Measurements from ENCODE around the gene SSR1.
"Not testable (repeated sequence)": the region's sequence is repeated elsewhere in the genome, so short reads cannot be mapped to it uniquely, and the experiment has no call there.

The SSR1 gene

GRCh38 chr6:7312616-7313504 is at the start of gene SSR1:
TSS of gene SSR1 (minus strand) at chr6:7313199. CDS start at chr6:7313120, 79 bp downstream.
- DNase-seq (ENCODE audit: low spot score), result peak; percentile 100

DNA sequence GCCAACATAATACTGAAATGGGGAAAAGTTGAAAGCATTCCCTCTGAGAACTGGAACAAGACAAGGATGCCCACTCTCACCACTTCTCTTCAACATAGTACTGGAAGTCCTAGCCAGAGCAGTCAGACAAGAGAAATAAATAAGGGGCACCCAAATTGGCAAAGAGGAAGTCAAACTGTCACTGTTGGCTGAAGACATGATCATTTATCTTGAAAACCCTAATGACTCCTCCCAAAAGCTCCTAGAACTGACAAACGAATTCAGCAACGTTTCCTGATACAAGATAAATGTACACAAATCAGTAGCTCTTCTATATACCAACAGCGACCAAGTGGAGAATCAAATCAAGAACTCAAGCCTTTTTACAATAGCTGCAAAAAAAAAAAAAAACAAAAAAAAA is 38.9 kb upstream of the SSR1 start:
- DNase-seq (ENCODE audit: low spot score), result not testable (repeated sequence)

DNA sequence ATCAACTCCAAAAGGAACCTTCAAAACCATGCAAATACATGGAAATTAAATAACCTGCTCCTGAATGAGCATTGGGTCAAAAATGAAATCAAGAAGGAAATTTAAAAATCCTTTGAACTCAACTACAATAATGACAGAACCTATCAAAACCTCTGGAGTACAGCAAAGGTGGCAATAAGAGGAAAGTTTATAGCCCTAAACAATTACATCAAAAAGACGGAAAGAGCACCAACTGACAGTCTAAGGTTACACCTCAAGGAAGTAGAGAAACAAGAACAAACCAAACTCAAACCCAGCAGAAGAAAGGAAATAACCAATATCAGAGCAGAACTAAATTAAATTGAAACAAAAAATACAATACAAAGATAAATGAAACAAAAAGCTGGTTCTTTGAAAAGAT is 37.6 kb upstream of the SSR1 start:
- not testable (repeated sequence) for DNase-seq (ENCODE audit: low spot score)

- not testable (repeated sequence) for DNase-seq (ENCODE audit: low spot score)
Observed at GRCh38 chr6:7347551-7347997, 34.6 kb upstream of the SSR1 start.

GRCh38 chr6:7344773-7345450 is 31.9 kb upstream of the SSR1 start:
- DNase-seq (ENCODE audit: low spot score), result not testable (repeated sequence)

- no peak for DNase-seq (ENCODE audit: low spot score)
Observed at GRCh38 chr6:7343546-7344475, 30.8 kb upstream of the SSR1 start.

- peak; percentile 28 for DNase-seq (ENCODE audit: low spot score)
Observed at GRCh38 chr6:7341989-7342742, 29.2 kb upstream of the SSR1 start.

- DNase-seq (ENCODE audit: low spot score), result no peak
Observed at GRCh38 chr6:7341271-7341670, 28.3 kb upstream of the SSR1 start.

DNA sequence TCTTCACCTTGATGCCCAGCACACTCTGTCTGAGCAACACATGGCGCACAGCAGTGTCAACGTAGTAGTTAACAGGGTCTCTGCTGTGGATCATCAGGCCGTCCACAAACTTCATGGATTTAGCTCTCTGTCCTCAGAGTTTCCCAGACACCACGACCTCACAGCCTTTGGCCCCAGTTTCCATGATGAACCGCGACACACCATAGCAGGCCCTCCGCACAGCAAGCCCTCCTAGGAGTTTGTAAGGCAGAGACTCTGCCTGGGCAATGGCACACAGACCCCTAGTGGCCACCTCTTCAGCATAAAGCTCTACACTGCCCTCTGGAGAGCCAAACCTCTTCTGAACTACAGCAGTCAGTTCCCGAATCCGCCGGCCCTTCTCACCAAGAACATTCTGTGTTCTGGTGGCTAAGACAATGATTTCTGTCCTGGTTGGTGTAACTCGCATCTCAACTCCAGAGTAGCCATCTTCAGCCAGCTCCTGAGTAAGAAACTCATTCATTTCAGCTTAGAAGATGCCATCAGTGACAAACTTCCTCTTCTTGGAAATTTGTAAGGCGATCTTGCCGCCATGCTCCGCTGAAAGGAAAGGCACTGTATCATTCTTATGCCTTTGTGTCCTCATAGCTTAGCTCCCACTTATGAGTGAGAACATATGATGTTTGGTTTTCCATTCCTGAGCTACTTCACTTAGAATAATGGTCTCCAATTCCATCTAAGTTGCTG is 26.2 kb upstream of the SSR1 start:
- DNase-seq (ENCODE audit: low spot score), result not testable (repeated sequence)

DNA sequence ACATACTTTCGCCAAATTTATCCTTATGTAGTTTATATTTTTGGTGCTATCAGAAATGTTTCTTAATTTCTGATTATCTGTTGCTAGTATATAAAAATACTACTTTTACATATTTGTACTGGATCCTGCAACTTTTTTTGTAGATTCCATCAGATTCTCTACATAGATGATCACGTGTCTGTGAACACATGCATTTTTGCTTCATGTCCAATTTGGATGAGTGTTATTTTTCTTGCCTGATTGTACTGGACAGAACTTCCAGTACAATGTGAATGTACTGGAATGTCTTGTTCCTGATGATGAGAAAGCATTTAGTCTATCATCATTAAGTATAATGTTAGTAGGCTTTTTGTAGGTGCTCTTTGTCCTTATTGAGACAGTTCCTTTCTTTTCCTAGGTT is 25.0 kb upstream of the SSR1 start:
- peak; percentile 20 for DNase-seq (ENCODE audit: low spot score)

DNA sequence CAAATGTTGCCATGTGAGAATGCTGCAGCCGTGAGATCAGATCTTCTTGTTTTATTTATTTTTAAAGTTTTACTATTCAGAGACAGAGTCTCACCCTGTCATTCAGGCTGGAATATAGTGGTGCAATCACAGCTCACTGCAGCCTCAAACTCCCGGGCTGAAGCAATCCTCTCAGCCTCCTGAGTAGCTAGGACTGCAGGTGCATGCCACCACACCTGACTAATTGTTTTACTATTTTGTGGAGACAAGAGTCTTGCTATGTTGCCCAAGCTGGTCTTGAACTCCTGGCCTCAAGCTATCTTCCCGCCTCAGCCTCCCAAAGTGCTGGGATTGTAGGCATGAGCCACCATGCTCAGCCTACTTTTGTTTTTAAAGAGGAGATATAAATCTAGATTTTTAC is 22.5 kb upstream of the SSR1 start:
- DNase-seq (ENCODE audit: low spot score), result no peak

DNA sequence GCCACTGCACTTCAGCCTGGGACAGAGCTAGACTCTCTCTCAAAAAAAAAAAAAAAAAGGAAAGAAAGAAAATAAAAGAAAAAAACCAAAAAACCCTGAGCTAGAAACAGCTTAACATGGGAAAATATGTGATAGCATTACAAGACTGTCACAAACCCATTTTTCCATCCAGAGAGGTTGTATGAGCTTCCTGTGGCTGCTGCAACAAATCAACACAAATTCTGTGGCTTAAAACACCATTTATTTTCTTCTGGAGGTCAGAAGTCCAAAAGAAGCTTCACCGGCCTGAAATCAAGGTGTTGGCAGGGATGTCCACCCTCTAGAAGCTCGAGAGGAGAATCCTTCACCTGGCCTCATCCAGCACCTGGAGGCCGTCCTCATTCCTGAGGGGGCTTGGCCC is 21.7 kb upstream of the SSR1 start:
- no peak for DNase-seq (ENCODE audit: low spot score)

- DNase-seq (ENCODE audit: low spot score), result no peak
Observed at GRCh38 chr6:7332090-7332745, 19.2 kb upstream of the SSR1 start.

DNA sequence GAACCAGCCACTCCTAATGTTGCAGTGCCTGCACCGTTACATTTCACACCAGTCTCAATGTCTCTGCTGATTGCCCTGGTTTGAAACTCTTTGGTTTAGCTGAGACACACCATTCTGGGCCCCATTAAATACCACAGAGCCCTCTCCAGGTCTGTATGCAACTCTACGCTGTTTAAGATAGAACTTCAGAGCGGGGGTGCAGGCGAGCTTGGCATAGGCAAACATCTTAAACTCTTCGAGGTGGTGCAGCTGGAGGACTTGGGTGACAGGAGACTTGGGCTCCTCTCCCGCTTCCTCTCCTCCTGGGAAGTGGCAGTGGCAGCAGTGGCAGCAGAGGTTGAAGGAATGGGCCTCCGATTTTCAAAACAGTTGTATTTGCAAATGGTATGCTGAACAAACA is 18.5 kb upstream of the SSR1 start:
- no peak for DNase-seq (ENCODE audit: low spot score)

DNA sequence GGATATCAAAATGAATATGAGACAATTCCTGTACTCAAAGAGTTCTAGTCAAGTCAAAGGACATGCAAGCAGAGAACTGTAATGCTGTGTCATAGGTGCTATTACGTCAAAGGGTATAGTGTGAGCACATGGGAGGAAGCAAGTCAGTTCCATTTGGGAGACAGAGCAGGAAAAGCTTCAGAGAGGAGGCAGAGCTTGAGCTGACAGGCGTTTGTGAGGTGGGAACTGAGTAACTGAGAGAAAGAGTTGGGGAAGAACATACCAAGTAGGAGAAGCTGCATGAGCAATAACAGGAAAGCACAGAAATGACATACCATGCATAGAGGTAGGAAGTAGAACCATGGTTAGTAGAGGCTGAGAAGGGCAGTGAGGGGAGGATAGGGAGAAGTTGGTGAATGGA is 15.2 kb upstream of the SSR1 start:
- DNase-seq (ENCODE audit: low spot score), result no peak

DNA sequence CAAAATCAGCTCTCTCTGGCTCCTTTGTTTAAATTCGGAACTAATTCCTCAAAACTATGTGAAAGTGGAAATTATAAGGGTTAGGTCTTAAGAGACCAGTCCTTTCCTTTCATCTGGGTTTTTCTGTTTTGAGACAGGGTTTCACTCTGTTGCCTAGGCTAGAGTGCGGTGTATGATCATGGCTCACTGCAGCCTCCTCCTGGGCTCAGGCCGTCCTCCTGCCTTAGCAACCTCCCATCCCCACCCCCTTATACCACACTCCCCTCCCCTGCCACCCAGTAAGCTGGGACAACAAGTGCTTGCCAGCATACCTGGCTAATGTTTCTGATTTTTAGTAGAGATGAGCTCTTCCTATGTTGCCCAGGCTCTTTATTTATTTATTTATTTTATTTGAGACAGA is 12.8 kb upstream of the SSR1 start:
- no peak for DNase-seq (ENCODE audit: low spot score)

- no peak for DNase-seq (ENCODE audit: low spot score)
Observed at GRCh38 chr6:7324520-7324919, 11.5 kb upstream of the SSR1 start.

- no peak for DNase-seq (ENCODE audit: low spot score)
Observed at GRCh38 chr6:7323074-7323473, 10.1 kb upstream of the SSR1 start.

DNA sequence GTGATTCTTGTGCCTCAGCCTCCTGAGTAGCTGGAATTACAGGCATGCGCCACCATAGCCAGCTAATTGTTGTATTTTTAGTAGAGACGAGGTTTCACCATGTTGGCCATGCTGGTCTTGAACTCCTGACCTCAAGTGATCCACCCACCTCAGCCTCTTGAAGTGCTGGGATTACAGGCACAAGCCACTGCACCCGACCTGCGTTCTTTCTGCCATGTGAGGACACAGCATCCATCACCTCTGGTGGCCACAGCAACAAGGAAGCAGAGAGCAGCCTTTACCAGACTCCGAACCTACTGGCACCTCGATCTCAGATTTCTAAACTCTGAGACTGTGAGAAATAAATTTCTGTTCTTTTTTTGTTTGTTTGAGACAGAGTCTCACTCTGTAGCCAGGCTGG is 8.9 kb upstream of the SSR1 start:
- not testable (repeated sequence) for DNase-seq (ENCODE audit: low spot score)

DNA sequence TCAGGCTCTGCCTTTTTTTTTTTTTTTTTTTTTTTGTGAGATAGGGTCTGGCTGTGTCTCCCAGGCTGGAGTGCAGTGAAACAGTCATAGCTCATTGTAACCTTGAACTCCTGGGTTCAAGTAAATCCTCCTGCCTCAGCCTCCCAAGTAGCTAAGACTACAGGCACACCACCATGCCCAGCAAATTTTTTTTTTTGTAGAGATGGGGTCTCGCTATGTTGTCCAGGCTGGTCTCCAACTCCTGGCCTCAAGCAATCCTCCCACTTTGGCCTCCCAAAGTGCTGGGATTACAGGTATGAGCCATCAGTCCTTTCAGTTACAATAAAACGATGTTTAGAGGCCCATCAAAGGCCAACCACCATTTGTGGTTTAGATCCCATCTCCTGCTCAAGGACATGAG is 6.4 kb upstream of the SSR1 start:
- DNase-seq (ENCODE audit: low spot score), result not testable (repeated sequence)
